Fibroblast of lung (primary cell): Measurements from ENCODE around the gene NAGPA.

Experiments used
- CTCF ChIP-seq, 2 donors: IDR thresholded peaks in 1 of 2; conservative IDR thresholded peaks in 1 of 2; 1 replicate in 1 of 2; 2 replicates in 1 of 2; pipeline ENCODE4 v1.5.1; 2011 to 2012; ENCODE audit warnings: low read length in 2 of 2, control low read depth in 1 of 2, inconsistent platforms in 1 of 2, low read depth in 1 of 2, mild to moderate bottlenecking in 1 of 2
- EZH2 ChIP-seq: IDR thresholded peaks from 2 replicates; pipeline ENCODE4 v1.5.1; 2012; ENCODE audit warnings: low read length, control low read depth, mild to moderate bottlenecking; ENCODE audit errors: missing control alignments

DNA sequence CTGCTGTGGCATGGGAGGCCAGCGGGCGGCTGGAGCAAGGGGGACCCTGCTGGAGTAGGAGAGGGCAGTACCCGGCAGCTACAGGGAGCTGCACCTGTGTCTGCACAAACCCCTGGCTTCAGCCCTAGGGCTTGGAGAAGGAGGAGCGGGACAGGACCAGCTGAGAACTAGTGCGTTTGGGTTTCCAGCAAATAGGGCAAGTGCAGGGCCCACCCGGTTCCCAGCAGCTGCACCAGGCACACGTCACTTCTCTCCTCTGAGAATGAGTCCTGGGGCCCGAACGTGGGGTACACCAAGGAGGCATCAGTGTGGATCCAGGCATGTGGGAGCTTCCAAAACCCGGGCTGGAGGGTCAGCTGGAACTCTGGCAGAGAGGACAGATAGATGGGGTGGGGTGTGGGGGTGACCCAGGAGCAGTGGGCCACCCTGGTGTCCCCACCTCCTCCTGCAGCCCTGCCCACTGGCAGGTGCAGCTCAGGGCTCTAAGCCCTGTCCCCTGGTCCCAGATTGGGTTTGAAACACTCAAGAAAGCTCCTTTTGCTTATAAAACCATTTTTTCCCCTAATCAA is 26.4 kb upstream of the NAGPA start:
- TF ChIP-seq EZH2 = no peak
- TF ChIP-seq CTCF (conservative IDR thresholded peaks at IDR 0.05 in 1 of 2, IDR thresholded peaks at IDR 0.05 in 1 of 2; ENCODE audit: low read depth in 1 of 2, low read length in 2 of 2) = no peak
